PC-9 (cell line): ENCODE results near the gene CXorf49.

Source experiments
- EZH2 ChIP-seq: fragments of 200-600 bp; sonication (generic); IDR thresholded peaks from 2 replicates; pipeline ENCODE4 v1.8.0; 2017; ENCODE audit warnings: antibody characterized with exemption, low read depth
- TF ChIP-seq, protein P1 (sequence below): fragments of 200-600 bp; sonication (generic); conservative IDR thresholded peaks from 2 replicates; pipeline ENCODE4 v1.6.1; 2017; ENCODE audit warnings: mixed run types, antibody characterized with exemption, mild to moderate bottlenecking, moderate library complexity

DNA sequence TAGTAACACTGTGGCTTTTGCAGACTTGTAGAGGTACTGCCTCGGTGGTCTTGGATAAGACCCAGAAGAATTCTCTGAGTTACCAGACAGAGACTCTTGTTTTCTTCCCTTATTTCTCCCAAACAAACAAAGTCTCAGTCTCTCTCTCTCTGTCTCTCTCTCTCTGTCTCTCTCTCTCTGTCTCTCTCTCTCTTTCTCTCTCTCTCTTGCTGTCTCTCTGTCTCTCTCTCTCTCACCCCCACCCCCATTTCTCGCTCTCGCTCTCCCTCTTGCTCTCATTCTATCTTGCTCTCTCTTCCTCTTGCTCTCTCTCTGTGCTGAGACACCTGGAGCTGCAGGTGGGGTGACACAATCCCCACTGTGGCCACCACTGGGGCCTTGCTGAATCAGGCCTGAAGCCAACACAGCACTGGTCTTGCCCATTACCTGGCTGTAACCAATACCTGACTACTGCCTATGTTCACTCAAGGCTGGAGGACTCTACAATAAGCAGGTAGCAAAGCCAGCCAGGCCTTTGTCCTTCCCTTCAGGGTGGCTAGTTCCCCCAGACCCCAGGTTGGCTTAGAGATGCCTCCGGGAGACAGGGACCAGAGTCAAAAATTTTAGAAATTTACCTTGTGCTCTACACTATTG is 38.4 kb downstream of the CXorf49 start:
- TF ChIP-seq, protein P1, sequence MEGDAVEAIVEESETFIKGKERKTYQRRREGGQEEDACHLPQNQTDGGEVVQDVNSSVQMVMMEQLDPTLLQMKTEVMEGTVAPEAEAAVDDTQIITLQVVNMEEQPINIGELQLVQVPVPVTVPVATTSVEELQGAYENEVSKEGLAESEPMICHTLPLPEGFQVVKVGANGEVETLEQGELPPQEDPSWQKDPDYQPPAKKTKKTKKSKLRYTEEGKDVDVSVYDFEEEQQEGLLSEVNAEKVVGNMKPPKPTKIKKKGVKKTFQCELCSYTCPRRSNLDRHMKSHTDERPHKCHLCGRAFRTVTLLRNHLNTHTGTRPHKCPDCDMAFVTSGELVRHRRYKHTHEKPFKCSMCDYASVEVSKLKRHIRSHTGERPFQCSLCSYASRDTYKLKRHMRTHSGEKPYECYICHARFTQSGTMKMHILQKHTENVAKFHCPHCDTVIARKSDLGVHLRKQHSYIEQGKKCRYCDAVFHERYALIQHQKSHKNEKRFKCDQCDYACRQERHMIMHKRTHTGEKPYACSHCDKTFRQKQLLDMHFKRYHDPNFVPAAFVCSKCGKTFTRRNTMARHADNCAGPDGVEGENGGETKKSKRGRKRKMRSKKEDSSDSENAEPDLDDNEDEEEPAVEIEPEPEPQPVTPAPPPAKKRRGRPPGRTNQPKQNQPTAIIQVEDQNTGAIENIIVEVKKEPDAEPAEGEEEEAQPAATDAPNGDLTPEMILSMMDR: no peak
- TF ChIP-seq EZH2: no peak
